Measurements from ENCODE around the gene SLC27A1. TPM values are rescaled to one million over a fixed set of nuclear protein-coding genes. Genes with fewer than 3 reads are reported as not detected.

SLC27A1 gene
- total and polyA plus RNA-seq, 9 of the 15 experiments (the other 6 are each of a cell fraction or from before 2014, with no cell fraction given): 0.06 to 3.0 (median 1.1) TPM

GRCh38 chr19:17540174-17540573, 69.8 kb downstream of the SLC27A1 start (continued):
- TF ChIP-seq ZNF696 (CRISPR knock-in tag; conservative IDR thresholded peaks at IDR 0.05): no peak
- TF ChIP-seq CHD4 (IDR thresholded peaks at IDR 0.05; ENCODE audit: insufficient read depth, insufficient replicate concordance, low read depth, low read length, poor library complexity, severe bottlenecking): peak; percentile 90

- in situ Hi-C loops (cut with MboI): no loop called here
- POLR2A ChIA-PET: no interaction called here
- no peak for DNase-seq (ENCODE audit: extremely low read depth in 1 of 4, low spot score in 3 of 4)
- H3K4me3 ChIP-seq: no peak overlapping the region
- no peak overlapping the region for H3K27ac ChIP-seq (ENCODE audit: extremely low read depth, low read depth, low read length)
- no TSS peak for BruUV-seq (replicated peaks)
- 53% methylated on average over 4 of the region's 4 CpGs for WGBS (ENCODE audit: insufficient coverage, low coverage, missing lambda C conversion rate)
- no peaks in the 10 kb centered on the region for H4K20me1 ChIP-seq (replicated peaks; ENCODE audit: control insufficient read depth, insufficient read depth, low read length)
- H3K4me1 ChIP-seq (replicated peaks in 1 of 2; ENCODE audit: control insufficient read depth in 2 of 2, insufficient read depth in 2 of 2, low read length in 2 of 2): peaks cover 4 to 32% of the 10 kb centered on the region in 2 experiments
- peaks cover 4 to 7% of the 10 kb centered on the region in 2 experiments; a peak in 2 of 5 replicates for H3K27me3 ChIP-seq (ENCODE audit: control insufficient read depth in 2 of 2, insufficient read depth in 2 of 2, low read length in 2 of 2)
- no peak overlapping the region for H2AFZ ChIP-seq (ENCODE audit: low read depth, low read length)
- no peak for ATAC-seq
- peaks cover 2% of the 10 kb centered on the region for H3K9me1 ChIP-seq (ENCODE audit: control insufficient read depth, insufficient read depth, low read length)
- H3K9ac ChIP-seq (ENCODE audit: insufficient read depth in 1 of 2, low read depth in 2 of 2, low read length in 2 of 2): no peak overlapping the region
- H3K4me2 ChIP-seq (ENCODE audit: insufficient read depth, low read length): no peak overlapping the region
- FAIRE-seq: no peak
- CTCF ChIA-PET (ENCODE audit: low intra/inter-chr PET ratio): no interaction called here
- intact Hi-C loops (cut with micrococcal nuclease): no loop called here
- no peaks in the 10 kb centered on the region for H3K79me2 ChIP-seq (ENCODE audit: control insufficient read depth, insufficient read depth, low read length)
- no peaks in the 10 kb centered on the region for H3K9me3 ChIP-seq (replicated peaks; ENCODE audit: control insufficient read depth, insufficient read depth, low read depth, low read length)
- no peaks in the 10 kb centered on the region for H3K36me3 ChIP-seq (ENCODE audit: control insufficient read depth, insufficient read depth, low read length)
- peak in 1 of 2 experiments; percentile 54; a peak in 1 of 4 replicates for TF ChIP-seq ARNT (IDR thresholded peaks at IDR 0.05)
- TF ChIP-seq PTBP1 (IDR thresholded peaks at IDR 0.05; ENCODE audit: low read depth, low read length): 0 out of 2 replicates have a peak, but pooled peaks have one; percentile 40
- no peak for TF ChIP-seq KLF16 (IDR thresholded peaks at IDR 0.05)
- peak; percentile 65 for TF ChIP-seq ADNP (tag; IDR thresholded peaks at IDR 0.05)
- TF ChIP-seq HLTF (IDR thresholded peaks at IDR 0.05): 0 out of 2 replicates have a peak, but pooled peaks have one; percentile 54
- peak; percentile 89 for TF ChIP-seq BCOR (IDR thresholded peaks at IDR 0.05)
- TF ChIP-seq KDM1A (IDR thresholded peaks at IDR 0.05): peak; percentile 55 to 74; a peak in 3 of 4 replicates
- TF ChIP-seq CBX3 (IDR thresholded peaks at IDR 0.05; ENCODE audit: borderline replicate concordance in 1 of 2, low read length in 2 of 2): peak in 1 of 2 experiments; percentile 61; a peak in 1 of 3 replicates
- TF ChIP-seq ETV1 (tag; conservative IDR thresholded peaks at IDR 0.05; ENCODE audit: low read depth): no peak
- peak; percentile 97 for TF ChIP-seq RBM25 (IDR thresholded peaks at IDR 0.05; ENCODE audit: low read depth, low read length, severe bottlenecking)
- TF ChIP-seq RCOR1 (IDR thresholded peaks at IDR 0.05; ENCODE audit: borderline replicate concordance in 1 of 2, low read depth in 2 of 2, low read length in 2 of 2): peak in 1 of 2 experiments; percentile 61; a peak in 1 of 4 replicates
- no peak for TF ChIP-seq CREB1 (IDR thresholded peaks at IDR 0.05)
- no peak for TF ChIP-seq CREB1 (CRISPR knock-in tag; IDR thresholded peaks at IDR 0.05)
- peak; percentile 89 for TF ChIP-seq SMARCA5 (IDR thresholded peaks at IDR 0.05)
These were observed 70.9 kb downstream of the SLC27A1 start for GRCh38 chr19:17541184-17541759.
